Esophagus squamous epithelium (tissue), 4 donors: ENCODE results near the gene SCAF8.
"Not testable (repeated sequence)": the region's sequence is repeated elsewhere in the genome, so short reads cannot be mapped to it uniquely, and the experiment has no call there.

Experiments
- CTCF ChIP-seq, 6 experiments: fragments of 450-650 bp in 4 of 6; fragments of 200-600 bp in 2 of 6; sonication (generic) in 2 of 6; IDR thresholded peaks; one replicate each; pipeline ENCODE4 v1.5.1; 2016 to 2019; ENCODE audit warnings: antibody characterized with exemption in 6 of 6, mild to moderate bottlenecking in 4 of 6, moderate library complexity in 4 of 6
- POLR2A ChIP-seq, 4 donors: fragments of 450-650 bp; IDR thresholded peaks; one replicate each; pipeline ENCODE4 v1.6.1; 2017; ENCODE audit warnings: antibody characterized with exemption in 4 of 4, mild to moderate bottlenecking in 4 of 4, moderate library complexity in 3 of 4

GRCh38 chr6:154779157-154779556 lies 45.9 kb downstream of the SCAF8 start:
- TF ChIP-seq POLR2A, CTCF (IDR thresholded peaks at IDR 0.05): not testable (repeated sequence)
